ENCODE results near the gene CACNA1S. TPM values are rescaled to one million over a fixed set of nuclear protein-coding genes. Genes with fewer than 3 reads are reported as not detected.

Gene CACNA1S
- total and polyA plus RNA-seq, 2 of the 8 experiments (the other 6 are each of a cell fraction or from before 2014, with no cell fraction given) = 0.06 TPM; not detected in 1

DNA sequence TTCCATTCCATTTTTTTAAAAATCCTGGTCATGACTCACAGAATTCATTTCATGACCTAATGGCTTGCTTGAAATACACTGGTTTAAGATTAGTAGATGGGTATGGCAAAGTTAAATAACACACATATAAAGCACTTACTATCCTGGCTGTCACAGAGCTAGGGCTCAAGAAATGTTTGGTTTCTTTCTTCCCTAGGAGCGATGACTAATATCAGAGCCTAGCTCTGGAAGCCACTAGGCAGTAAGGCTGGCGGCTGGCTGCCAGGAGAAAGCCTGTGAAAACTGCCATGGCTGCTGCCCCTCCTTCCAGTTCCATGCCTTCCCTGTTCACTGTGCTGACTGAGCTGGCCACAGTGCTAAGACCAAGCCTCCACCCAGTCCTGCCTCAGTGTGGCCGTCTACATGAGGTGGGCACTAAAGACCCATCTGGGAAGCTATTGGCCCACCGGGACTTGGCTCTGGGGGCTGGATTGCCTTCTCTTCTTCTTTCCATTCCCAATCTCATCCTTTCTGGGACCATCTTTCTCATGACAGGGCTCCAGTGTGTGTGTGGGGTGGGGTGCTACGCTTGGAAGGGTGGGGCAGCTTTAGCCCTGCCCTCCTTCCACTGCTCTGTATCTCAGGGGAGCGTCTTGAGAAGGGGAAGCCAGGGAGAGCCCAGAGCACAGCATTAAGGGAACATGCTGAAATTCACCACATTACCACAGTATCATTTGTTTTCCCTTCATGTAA is 25.5 kb upstream of the CACNA1S start (continued):
- TF ChIP-seq TCF12 (IDR thresholded peaks at IDR 0.05; ENCODE audit: low read depth, low read length) (no peak), SIX5 (IDR thresholded peaks at IDR 0.05; ENCODE audit: low read depth, low read length) (no peak), SRF (IDR thresholded peaks at IDR 0.05; ENCODE audit: low read depth, low read length) (no peak), CBX8 (IDR thresholded peaks at IDR 0.05; ENCODE audit: borderline replicate concordance, low read depth, low read length) (no peak), POLR2AphosphoS5 (IDR thresholded peaks at IDR 0.05; ENCODE audit: low read depth, low read length) (no peak), POLR2A (IDR thresholded peaks at IDR 0.05; ENCODE audit: control extremely low read depth in 1 of 2, low read depth in 2 of 2, low read length in 2 of 2) (no peak), CBX5 (IDR thresholded peaks at IDR 0.05; ENCODE audit: low read depth, low read length) (no peak), SIN3A (conservative IDR thresholded peaks at IDR 0.05 in 1 of 2, IDR thresholded peaks at IDR 0.05 in 1 of 2; ENCODE audit: low read depth in 1 of 2, low read length in 2 of 2) (no peak), KDM5A (IDR thresholded peaks at IDR 0.05; ENCODE audit: low read length) (no peak)
- TF ChIP-seq, protein P1, sequence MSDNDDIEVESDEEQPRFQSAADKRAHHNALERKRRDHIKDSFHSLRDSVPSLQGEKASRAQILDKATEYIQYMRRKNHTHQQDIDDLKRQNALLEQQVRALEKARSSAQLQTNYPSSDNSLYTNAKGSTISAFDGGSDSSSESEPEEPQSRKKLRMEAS (IDR thresholded peaks at IDR 0.05) = no peak
- TF ChIP-seq, protein P2, sequence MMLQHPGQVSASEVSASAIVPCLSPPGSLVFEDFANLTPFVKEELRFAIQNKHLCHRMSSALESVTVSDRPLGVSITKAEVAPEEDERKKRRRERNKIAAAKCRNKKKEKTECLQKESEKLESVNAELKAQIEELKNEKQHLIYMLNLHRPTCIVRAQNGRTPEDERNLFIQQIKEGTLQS (IDR thresholded peaks at IDR 0.05; ENCODE audit: insufficient read depth, low read depth, low read length) = no peak

All from H1 (cell line).